Posterior cingulate gyrus (tissue), 11 donors: Measurements from ENCODE around the gene ST6GALNAC6.
"Not testable (repeated sequence)": the region's sequence is repeated elsewhere in the genome, so short reads cannot be mapped to it uniquely, and the experiment has no call there.

Source experiments
- DNase-seq, 10 donors: peaks; one replicate each; pipeline versions ENCODE4 v3.0.0 to v3.0.0-alpha.2; 2020 to 2021; ENCODE audit warnings: mixed read lengths in 3 of 10
- intact Hi-C: fragments of 100-400 bp; cut with DNase I; formaldehyde crosslinking; loops from one replicate; pipeline ENCODE4 v1.15.1; 2023

Gene ST6GALNAC6

DNA sequence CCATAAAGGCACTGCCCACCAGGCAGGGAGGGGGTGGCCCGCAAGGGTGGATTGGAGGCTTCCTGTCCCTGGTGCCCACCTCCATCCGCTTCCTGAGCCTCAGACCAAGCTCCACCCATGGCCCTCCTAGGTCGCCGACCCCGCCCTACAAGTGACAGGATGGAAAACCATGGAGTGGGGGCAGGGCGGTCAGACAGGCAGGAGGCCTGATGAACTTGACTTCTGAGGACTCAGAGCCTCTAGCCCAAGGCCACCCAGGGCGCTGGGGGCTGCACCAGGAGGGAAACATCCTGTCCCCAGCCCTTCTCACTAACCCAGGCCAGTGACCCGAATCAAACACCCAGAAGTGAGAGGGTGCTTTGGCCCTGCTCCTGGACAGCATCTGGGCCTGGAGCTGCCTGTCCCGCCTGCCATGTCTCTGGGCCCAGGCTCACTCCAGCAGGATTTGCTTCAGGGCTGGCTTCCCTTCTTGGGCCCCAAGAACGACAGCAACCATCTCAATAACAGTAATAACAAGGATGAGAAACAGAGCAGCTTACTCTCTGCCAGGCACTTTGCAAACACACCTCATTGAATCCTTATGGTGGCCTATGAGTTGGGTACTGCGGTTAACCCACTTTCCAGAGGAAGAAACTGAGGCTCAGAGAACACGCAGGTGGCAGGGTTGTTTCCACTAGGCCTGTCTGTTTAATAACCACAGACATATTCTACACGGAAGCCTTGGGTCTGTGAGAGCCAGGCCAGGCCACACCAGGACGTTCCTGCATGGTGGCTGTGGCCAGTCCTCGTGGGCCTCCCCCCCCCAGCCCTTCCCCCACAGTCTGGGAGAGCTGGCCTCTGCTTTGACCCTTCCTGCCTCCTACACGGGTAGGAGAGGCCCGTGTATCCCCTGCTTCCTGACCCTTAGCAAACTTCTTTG is 4.4 kb upstream of the ST6GALNAC6 start:
- intact Hi-C loops = no loop called here
- no peak for DNase-seq

GRCh38 chr9:127898433-127899127 is 823 bp downstream of the ST6GALNAC6 start:
- intact Hi-C loops = no loop called here
- DNase-seq = peak in 1 of 10 donors; percentile 77

DNA sequence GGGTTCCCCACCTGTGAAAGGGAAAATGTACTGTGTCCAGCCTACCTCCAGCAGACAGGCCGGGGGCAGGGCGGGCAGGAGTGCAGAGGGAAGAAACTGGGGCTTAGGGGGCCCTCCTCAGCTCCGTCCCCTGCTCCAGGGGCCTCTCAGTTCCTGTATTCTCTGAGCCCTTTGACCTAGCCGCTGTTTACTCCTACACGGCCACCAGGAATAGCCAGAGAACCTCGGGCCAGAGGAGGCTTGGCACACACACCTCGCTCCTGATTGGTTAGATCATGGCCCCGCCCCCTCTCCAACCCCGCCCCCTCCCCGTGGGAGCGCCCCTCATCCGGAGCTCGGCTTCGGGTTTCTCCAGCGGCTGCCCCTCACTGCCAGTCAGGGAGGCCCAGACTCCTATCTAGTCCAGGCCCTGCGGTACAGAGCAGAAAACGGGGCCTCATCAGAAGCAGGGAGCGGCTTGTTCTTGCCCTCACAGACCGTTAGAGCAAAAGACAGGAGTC is 2.2 kb downstream of the ST6GALNAC6 start:
- DNase-seq = peak; percentile 59 to 95 (median 78)
- intact Hi-C loops = no loop called here

GRCh38 chr9:127896395-127897192 is 2.8 kb downstream of the ST6GALNAC6 start:
- peak in 1 of 10 donors; percentile 63 for DNase-seq

DNA sequence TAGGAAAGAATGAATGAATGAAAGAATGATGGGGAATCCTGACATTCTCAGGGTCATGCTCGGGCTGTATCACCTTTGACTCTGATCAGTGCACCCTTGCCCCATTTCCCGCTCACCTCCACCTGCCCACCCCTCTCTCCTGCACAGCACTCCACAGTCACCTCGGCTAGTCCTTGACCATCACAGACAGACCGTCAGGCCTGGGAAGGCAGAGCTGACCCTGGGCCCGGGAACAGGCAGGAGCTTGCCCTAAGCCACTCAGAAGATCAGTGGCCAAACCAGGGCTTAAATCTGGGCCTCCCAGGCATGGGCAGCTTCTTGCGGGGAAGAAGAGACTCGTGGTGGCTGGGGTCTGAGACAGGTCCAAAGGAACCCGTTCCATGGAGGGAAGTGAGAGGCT is 3.6 kb downstream of the ST6GALNAC6 start:
- DNase-seq = no peak
- intact Hi-C loops = no loop called here

More at GRCh38 chr9:127896395-127897192, 2.8 kb downstream of the ST6GALNAC6 start:
- intact Hi-C loops = no loop called here

DNA sequence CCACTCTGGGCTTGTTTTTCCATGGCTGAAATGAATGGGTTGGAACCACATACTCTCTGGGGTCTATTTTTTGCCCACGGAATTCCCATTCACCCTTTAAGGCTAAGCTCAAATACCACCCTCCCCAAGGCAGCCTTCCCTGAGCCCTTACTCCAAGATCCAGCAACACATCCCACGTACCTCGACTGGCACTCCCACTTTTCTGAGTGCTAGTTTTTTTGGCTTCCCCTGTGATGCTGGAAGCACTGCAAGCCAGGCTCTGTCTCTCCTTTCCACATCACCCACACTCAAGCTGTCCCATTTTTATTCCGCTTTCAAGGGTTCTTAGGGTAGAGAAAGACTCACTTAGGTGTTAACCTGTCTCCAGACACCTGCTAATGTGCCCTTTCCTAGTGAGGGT is 6.0 kb downstream of the ST6GALNAC6 start:
- peak in 4 of 10 donors; percentile 42 to 90 (median 51) for DNase-seq
- intact Hi-C loops = no loop called here

GRCh38 chr9:127892831-127893230 is 6.6 kb downstream of the ST6GALNAC6 start:
- no peak for DNase-seq
- intact Hi-C loops = no loop called here

DNA sequence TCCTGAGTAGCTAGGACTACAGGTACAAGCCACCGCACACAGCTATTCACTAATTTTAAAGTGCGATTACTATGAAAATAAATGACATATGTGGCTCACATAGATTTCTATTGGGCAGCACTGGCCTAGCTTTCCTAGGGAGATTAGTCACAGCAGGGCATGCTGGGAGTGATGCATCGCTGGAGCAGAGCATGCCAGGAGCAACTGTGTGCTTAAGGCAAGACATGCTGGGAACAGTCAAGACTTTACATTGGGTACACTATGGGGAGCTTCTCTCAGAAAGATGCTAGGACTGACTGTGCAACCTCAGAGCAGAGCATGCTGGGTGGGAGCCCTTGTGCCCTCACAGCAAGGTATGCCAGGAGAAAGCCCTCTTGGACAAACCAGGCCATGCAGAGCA is 9.3 kb downstream of the ST6GALNAC6 start:
- intact Hi-C loops = no loop called here
- peak in 1 of 10 donors; percentile 72 for DNase-seq

- intact Hi-C loops = no loop called here
- no peak for DNase-seq
Measured at GRCh38 chr9:127887792-127888191, 11.6 kb downstream of the ST6GALNAC6 start.

GRCh38 chr9:127886401-127886972 is 12.9 kb downstream of the ST6GALNAC6 start:
- DNase-seq = no peak
- intact Hi-C loops = no loop called here

DNA sequence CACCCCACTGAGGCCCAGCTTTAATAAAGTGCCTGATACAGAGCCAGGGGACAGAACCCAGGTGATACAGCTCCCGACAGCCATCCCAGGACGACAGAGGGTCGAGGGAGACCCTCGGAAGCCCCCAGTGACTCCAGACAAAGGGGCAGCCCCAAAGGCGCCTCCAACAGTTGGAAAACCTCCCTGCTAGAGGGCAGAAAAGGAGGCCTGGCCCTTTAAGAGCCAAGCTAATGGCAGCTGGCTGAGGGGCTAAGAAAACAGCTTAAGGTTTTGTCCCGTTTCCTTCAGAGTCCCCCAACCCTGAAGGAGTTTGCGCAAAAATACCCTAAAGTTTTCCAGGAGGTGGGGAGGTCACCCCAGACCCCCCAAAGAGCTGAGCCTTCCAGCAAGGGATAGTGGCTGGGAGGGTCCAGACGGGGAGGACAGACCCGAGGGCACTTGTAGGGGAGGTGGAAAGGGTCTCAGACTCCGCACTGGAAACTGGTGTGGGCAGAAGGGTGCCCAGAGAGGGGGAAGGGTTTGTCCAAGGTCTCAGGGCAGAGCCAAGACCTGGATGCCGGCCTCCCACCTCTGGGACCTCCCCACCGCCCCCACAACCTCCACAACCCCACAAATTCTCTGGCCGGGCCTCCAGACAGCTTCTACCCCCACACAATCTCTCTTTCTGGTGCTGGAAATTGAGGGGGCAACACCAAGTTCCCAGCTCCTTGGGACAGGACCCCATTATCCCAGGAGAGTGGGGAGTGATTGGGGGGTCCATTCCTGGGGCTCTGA is 13.7 kb downstream of the ST6GALNAC6 start:
- DNase-seq = no peak
- intact Hi-C loops = no loop called here

GRCh38 chr9:127884976-127885490 is 14.4 kb downstream of the ST6GALNAC6 start:
- DNase-seq = no peak
- intact Hi-C loops = no loop called here

DNA sequence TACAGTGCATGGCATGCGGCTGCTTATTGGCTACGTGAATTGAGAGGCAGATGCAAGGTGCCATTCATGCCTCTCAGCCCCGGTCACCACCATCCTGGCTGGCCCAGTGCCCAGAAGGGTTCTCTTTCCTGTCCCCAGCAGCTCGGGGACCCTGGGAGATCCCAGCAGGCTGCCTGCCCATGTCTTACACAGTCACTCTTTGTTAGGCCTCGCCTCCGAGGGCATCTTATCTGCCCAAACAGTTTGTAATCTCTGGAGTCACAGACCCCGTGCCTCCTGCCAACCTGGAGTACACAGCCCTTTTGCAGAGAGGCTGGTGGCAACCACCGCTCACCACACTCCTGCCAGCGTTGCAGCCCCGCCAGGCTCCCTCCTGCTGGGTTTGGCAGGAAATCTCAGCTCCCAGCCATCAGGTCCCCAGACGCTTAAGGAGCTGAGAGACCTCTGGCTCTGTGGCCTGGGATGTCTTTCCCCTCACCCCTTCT is 14.9 kb downstream of the ST6GALNAC6 start:
- no peak for DNase-seq
- intact Hi-C loops = no loop called here

DNA sequence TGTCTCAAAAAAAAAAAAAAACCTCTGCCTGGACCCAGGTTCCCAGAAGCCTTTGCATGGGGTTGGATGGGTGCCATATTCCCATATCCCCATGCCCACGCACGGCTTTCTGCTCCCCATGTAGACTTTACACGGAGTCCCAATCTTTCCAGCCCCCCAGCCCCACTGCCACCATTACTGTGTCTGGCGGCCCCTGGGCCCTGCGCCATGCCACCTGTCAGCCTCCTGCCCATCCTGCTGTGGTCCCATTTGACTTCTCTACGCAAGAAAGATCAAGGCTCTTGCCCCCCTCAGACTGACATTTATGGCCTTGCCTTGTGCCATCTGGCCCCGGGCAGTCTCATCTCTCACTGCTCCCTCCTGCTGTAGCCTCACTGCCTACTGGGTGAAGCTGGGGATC is 15.4 kb downstream of the ST6GALNAC6 start:
- DNase-seq = no peak
- intact Hi-C loops = no loop called here

GRCh38 chr9:127881715-127882114 is 17.7 kb downstream of the ST6GALNAC6 start:
- DNase-seq, intact Hi-C loops: not testable (repeated sequence)

DNA sequence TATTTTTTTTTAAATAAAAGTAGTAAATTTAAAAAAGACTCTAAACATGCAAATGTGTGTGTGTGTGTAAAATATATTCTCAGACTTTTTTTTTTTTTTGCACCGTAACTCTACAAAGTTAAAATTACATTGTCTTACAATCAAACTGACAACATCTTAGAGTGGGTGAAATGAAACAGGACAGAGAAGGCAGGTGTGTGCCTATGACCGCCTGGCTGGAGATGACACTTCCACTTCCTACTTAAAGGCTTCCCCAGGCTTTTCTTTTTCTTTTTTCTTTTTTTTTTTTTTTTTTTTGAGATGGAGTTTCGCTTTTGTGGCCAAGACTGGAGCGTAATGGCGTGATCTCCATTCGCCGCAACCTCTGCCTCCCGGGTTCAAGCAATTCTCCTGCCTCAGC is 19.3 kb downstream of the ST6GALNAC6 start:
- DNase-seq = no peak

GRCh38 chr9:127878652-127879390 is 20.6 kb downstream of the ST6GALNAC6 start:
- DNase-seq = no peak
- intact Hi-C loops = loop anchor here (10.0 kb wide), 1 partner anchor 74 kb away; the partner anchor contains the start of gene FPGS

More for the DNA sequence above, 19.3 kb downstream of the ST6GALNAC6 start:
- intact Hi-C loops = no loop called here

- DNase-seq = peak in 1 of 10 donors; percentile 80
- intact Hi-C loops = loop anchor here (10.0 kb wide), 1 partner anchor 73 kb away; the partner anchor contains the start of gene FPGS
Measured at GRCh38 chr9:127878001-127878651, 21.3 kb downstream of the ST6GALNAC6 start.
